Astrocyte of the cerebellum (primary cell): ENCODE results near the gene SLC18A3.

Source experiments
- DNase-seq: peaks from one replicate; pipeline ENCODE4 v3.0.0-alpha.2; 2011; ENCODE audit warnings: low read depth
- H3K4me3 ChIP-seq: 2 replicates; pipeline ENCODE4 v1.5.1; 2011; ENCODE audit warnings: mild to moderate bottlenecking, low read depth, low read length, moderate library complexity
- CTCF ChIP-seq: IDR thresholded peaks from 2 replicates; pipeline ENCODE4 v1.5.1; 2012; ENCODE audit warnings: low read length, low read depth, moderate library complexity, mild to moderate bottlenecking; ENCODE audit errors: missing control alignments
- in situ Hi-C: cut with HindIII; loops from 2 replicates; pipeline ENCODE4 v1.10.0; 2017; ENCODE audit warnings: low sequenced_read_pairs

The SLC18A3 gene

GRCh38 chr10:49647985-49648795 is 38.1 kb downstream of the SLC18A3 start:
- TF ChIP-seq CTCF, result no peak
- DNase-seq, result no peak
- in situ Hi-C loops, result no loop called here
- H3K4me3 ChIP-seq, result no peak overlapping the region

- no peak for DNase-seq
- in situ Hi-C loops, result no loop called here
- no peak overlapping the region for H3K4me3 ChIP-seq
- no peak for TF ChIP-seq CTCF
These were observed 39.2 kb downstream of the SLC18A3 start for GRCh38 chr10:49649294-49649693.

GRCh38 chr10:49649936-49650723 is 40.0 kb downstream of the SLC18A3 start:
- H3K4me3 ChIP-seq, result no peak overlapping the region
- in situ Hi-C loops, result no loop called here
- no peak for TF ChIP-seq CTCF
- DNase-seq, result no peak

DNA sequence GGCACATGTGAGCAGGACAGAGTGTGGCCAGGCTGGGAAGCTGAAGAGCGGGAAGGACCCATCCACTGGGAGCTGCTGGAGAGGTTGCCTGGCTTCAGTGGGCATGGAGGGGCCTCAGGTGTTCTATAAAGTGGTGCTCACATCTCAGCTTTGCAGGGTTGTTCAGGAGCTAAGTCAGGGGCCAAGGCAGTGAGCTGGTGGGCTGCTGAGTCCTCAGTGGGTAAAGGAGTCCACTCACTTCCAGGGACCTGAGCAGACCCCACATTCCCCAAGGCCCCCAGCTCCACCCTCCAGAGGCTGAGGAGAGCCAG is 40.6 kb downstream of the SLC18A3 start:
- in situ Hi-C loops, result no loop called here
- no peak overlapping the region for H3K4me3 ChIP-seq
- DNase-seq, result no peak
- TF ChIP-seq CTCF, result no peak

GRCh38 chr10:49651039-49651835 is 41.1 kb downstream of the SLC18A3 start:
- no peak for DNase-seq
- no peak for TF ChIP-seq CTCF
- in situ Hi-C loops, result no loop called here
- H3K4me3 ChIP-seq, result no peak overlapping the region

DNA sequence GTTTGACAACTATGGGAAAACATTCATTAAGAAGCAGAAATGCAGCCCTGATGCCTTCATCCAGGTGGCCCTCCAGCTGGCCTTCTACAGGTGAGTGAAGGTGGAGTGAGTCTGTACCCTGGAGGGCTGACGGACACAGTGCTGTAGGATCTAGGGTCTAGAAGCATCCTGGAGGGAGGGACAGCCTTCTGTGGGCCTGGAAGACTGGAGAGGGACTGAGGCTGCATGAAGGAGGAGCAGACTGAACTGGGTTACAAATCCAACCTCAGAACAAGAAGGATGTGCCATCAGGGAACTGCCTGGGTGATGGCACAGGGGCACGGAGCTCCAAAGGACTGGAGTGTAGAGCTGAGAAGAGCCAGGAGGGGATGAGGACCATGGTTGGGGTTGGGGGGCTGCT is 41.8 kb downstream of the SLC18A3 start:
- in situ Hi-C loops, result no loop called here
- DNase-seq, result no peak

More for the DNA sequence above, 41.8 kb downstream of the SLC18A3 start:
- H3K4me3 ChIP-seq, result no peak overlapping the region
- TF ChIP-seq CTCF, result no peak
